HG03095 (cell line): Measurements from ENCODE around the gene SSH2.

Experiments used
- ATAC-seq: cut with Tn5 transposase; IDR thresholded peaks from one replicate; pipeline ENCODE4 v1.9.1; 2021; ENCODE audit warnings: moderate library complexity; ENCODE audit not compliant: unreplicated experiment

The SSH2 gene

GRCh38 chr17:29839656-29840055 is 90.4 kb downstream of the SSH2 start:
- no peak for ATAC-seq

- ATAC-seq = no peak
Observed at GRCh38 chr17:29838961-29839360, 91.1 kb downstream of the SSH2 start.

GRCh38 chr17:29837531-29837930 is 92.5 kb downstream of the SSH2 start:
- no peak for ATAC-seq

GRCh38 chr17:29836643-29837042 is 93.4 kb downstream of the SSH2 start:
- no peak for ATAC-seq

DNA sequence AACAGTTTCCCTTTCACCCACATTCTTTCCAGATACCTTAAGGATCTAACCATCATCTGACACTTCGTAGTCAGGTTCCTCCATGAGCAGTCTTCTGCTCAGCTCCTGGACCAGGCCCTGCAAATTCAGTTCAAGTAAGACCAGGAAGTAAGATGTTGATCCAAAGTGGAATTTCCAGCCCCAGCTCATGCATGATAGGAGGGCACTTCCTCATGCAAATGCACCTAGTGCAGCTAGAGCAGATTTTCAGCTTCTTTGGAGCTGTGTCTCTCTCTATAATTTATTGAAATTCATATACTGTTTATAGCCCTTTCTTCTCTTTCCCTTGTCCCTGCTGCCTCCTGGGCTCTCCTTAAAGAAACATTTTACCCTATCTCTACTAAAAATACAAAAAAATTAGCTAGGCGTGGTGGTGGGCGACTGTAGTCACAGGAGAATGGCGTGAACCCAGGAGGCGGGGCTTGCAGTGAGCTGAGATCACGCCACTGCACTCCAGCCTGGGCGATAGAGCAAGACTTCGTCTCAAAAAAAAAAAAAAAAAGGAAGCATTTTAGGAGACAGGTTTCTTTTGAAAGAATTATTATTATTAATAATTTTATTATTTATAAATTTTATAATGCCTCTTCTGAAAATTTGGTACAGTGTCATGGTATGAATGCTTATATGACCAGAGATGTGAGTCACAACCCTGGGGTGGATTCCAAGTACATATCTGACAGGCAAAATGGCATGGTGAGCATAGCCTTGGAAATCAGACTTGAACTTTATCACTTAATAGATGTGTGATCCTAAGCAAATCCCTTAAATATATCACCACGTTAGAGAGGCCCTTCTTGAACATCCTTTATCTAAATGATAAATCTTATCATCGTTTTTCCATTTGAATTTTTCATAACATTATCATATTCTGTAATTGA is 94.3 kb downstream of the SSH2 start:
- ATAC-seq = no peak

GRCh38 chr17:29833801-29834200 is 96.2 kb downstream of the SSH2 start:
- ATAC-seq = no peak

GRCh38 chr17:29828676-29829284 is 101.2 kb downstream of the SSH2 start:
- no peak for ATAC-seq

- ATAC-seq = no peak
Observed at GRCh38 chr17:29827179-29827578, 102.8 kb downstream of the SSH2 start.

DNA sequence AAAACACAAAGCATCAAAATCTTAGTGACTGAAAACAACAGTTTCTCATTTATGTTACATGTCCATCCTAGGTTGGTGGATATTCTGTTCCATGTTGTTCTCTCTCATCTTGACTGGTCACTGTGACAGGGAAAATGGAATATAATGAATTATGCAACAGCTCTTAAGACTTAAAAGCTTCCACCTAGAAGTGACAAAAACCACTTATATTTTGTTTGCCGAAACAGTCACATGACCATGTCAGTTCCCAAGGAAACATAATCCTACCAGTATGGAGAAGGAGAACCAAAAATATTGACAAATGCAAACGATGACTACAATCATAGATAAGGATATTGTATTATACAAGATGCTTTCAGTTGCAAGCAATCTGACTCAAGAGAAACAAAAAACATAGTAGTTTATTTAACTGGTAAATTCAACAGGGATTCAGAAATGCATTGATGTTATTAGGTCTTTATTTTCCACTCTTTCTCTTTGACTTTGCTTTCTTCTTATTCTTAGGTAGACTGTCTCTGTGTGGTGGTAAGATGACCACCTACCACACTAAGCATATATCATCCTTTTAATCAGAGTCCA is 103.8 kb downstream of the SSH2 start:
- no peak for ATAC-seq

- no peak for ATAC-seq
Observed at GRCh38 chr17:29825604-29826003, 104.4 kb downstream of the SSH2 start.

- no peak for ATAC-seq
Observed at GRCh38 chr17:29821897-29822296, 108.1 kb downstream of the SSH2 start.

DNA sequence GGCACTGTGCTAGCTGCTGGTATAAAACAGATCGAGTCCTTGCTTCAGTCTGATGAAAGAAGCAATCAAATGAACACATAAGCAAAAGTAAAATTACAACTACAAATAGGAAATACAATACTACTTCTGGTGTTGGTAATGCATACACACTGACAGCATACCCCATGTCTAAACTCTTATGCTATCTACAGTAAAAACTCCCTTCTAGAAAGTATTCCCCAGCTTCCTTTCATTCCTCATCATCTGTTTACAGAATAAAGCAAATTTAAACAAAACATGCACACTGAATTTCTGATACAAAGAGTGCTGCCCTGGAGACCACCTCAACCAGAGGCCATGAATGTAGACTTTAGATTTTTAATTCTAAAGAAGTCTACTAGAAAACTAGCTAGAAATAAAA is 109.6 kb downstream of the SSH2 start:
- no peak for ATAC-seq

- ATAC-seq = no peak
Observed at GRCh38 chr17:29807520-29808361, 122.3 kb downstream of the SSH2 start.

- no peak for ATAC-seq
Observed at GRCh38 chr17:29802246-29802645, 127.8 kb downstream of the SSH2 start.

DNA sequence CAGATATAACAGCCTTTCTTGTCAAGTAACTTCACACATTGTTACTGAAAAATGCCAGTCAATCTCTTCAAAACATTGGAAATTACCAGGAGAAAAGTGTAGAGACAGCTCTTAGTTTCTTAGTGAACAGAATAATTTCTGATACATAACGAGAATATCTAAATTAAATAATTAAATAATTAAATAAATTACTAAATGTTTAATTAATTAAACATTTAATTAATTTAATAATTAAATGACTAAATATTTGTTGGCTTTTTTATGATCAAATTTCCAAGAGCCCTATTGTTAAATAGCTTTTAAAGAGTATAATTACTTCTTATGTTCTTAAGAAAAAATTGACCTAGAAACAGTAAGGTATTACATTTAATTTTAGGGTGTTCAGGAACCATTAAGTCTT is 129.6 kb downstream of the SSH2 start:
- ATAC-seq = no peak

- ATAC-seq = no peak
Observed at GRCh38 chr17:29796652-29797051, 133.4 kb downstream of the SSH2 start.

- ATAC-seq = no peak
Observed at GRCh38 chr17:29793501-29793900, 136.5 kb downstream of the SSH2 start.

DNA sequence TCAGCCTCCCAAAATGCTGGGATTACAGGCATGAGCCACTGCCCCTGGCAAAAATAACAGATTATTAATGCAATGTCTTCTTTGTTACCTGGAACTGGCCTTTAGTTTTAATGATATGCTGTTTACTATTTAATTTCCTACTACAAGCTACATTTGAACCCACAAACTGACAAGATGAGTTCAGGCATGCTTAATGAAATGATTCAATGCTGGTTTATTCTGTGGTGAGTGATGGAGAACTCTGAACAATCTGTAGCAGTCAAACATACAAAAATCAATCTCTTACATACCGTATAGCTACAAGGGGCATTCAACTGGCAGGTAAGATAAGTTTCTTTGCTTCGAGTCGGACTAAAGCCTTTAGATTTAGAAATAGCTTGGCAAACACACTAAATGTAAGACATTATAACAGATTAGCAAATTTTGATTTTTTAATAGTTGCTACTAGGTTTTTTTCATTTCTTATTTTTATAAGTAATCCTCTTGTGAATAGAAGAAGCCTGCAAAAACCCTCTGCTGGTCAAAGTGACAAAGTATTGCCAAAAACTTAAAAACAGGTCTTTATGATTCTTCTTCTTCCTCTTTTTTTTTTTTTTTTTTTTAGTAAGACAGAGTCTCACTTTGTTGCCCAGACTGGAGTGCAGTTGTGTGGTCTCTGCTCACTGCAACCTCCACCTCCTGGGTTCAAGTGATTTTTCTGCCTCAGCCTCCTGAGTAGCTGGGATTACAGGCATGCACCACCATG is 138.5 kb downstream of the SSH2 start:
- ATAC-seq = no peak

DNA sequence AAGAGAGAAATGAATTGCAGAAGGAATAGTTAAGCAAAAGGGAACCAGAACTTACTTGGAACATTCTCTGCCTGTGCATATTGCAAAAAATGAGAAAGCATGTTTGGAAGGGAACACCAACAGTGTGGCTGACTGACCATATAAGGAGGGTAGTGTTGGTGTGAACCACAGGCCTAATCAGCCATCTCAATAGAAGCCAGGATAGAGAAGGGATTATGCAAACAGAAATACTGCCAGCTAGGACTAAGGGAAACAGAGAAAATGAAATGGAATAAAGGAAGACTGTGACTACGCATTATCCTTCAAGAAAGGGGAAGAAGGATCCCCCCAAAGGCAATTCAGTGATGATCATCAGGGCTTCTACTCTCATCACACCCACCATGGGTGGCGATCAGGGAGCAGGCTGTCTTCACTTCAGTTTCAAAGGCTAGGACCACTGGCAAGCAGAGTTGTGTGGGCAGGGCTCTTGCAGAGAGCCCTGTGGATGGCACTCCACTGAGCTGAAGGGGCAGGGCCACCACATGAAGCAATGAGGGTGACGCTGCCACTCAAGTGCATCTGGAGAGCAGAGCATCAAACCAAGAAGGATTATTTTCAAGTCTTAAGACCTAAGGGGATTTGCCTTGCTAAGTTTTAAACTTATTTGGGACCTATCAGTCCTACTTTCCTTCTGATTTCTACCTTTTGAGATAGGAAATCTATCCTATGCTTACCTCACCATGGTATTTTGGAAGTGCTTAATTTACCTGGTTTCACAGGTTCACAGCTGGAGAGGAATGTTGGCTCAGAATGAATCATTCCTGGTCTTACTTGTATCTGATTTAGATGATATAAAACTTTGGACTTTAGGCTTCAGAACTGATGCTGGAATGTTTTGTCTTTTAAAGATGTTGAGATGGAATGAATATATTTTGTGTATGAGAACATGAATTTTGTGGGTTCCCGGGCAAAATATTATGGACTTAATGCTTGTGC is 140.5 kb downstream of the SSH2 start:
- no peak for ATAC-seq
